B cell (primary cell): ENCODE results near the gene USP2. TPM values are rescaled to one million over a fixed set of nuclear protein-coding genes. Genes with fewer than 3 reads are reported as not detected.

Experiments used
- ATAC-seq: fragments of 200-7000 bp; cut with Tn5 transposase; one replicate; pipeline ENCODE4 v1.10.0; 2021; ENCODE audit warnings: low read depth, mild to moderate bottlenecking, moderate number of reproducible peaks, moderate library complexity
- CTCF ChIA-PET: fragments of 350-600 bp; sonication (Branson Sonifier 250); formaldehyde crosslinking; loops from one replicate; lab custom pipeline; 2021; ENCODE audit warnings: antibody characterized with exemption, inconsistent platforms; lab: Charles Lee
- POLR2A ChIA-PET: fragments of 350-600 bp; sonication (Branson Sonifier 250); formaldehyde crosslinking; loops from one replicate; lab custom pipeline; 2021; ENCODE audit warnings: antibody characterized with exemption; lab: Charles Lee
- DNase-seq: peaks from one replicate; pipeline ENCODE4 v3.0.0; 2013
- H2AFZ ChIP-seq: 2 replicates; pipeline ENCODE4 v1.6.1; 2012; ENCODE audit warnings: mild to moderate bottlenecking, low read depth, low read length; ENCODE audit not compliant: insufficient read depth, poor library complexity, severe bottlenecking
- H3K27ac ChIP-seq, 2 donors: 1 replicate in 1 of 2; 2 replicates in 1 of 2; pipeline ENCODE4 v1.5.1; 2012 to 2013; ENCODE audit warnings: low read length in 2 of 2, mild to moderate bottlenecking in 2 of 2, moderate library complexity in 1 of 2
- H3K27me3 ChIP-seq, 4 experiments: fragments of 200-600 bp in 1 of 4; sonication (generic) in 1 of 4; replicated peaks in 1 of 4; 1 replicate in 2 of 4; 2 replicates in 2 of 4; pipeline versions ENCODE4 v1.6.1 to v1.7.0; 2013 to 2016; ENCODE audit warnings: low read length in 3 of 4, mild to moderate bottlenecking in 2 of 4, mixed read lengths in 1 of 4, moderate library complexity in 1 of 4; ENCODE audit not compliant: insufficient read depth in 4 of 4, control insufficient read depth in 3 of 4; ENCODE audit errors: control extremely low read depth in 1 of 4
- H3K36me3 ChIP-seq, 2 experiments: replicated peaks in 1 of 2; 1 replicate in 1 of 2; 2 replicates in 1 of 2; pipeline versions ENCODE4 v1.6.1 to v1.7.1; 2013; ENCODE audit warnings: low read length in 1 of 2; ENCODE audit not compliant: insufficient read depth in 2 of 2, control insufficient read depth in 1 of 2; ENCODE audit errors: control extremely low read depth in 1 of 2, extremely low read depth in 1 of 2
- H3K4me1 ChIP-seq, 2 donors: fragments of 200-600 bp in 1 of 2; sonication (generic) in 1 of 2; 1 replicate in 1 of 2; 2 replicates in 1 of 2; pipeline versions ENCODE4 v1.5.1 to v1.6.1; 2013 to 2017; ENCODE audit warnings: low read length in 2 of 2; ENCODE audit not compliant: control insufficient read depth in 2 of 2, insufficient read depth in 2 of 2
- H3K4me2 ChIP-seq: replicated peaks from 2 replicates; pipeline ENCODE3; 2012; ENCODE audit warnings: mild to moderate bottlenecking, low read depth, low read length; ENCODE audit not compliant: poor library complexity, severe bottlenecking
- H3K4me3 ChIP-seq, 5 experiments: fragments of 200-600 bp in 1 of 5; sonication (generic) in 1 of 5; 1 replicate in 3 of 5; 2 replicates in 2 of 5; pipeline versions ENCODE4 v1.5.1 to v1.7.0; 2011 to 2016; ENCODE audit warnings: low read length in 4 of 5, mild to moderate bottlenecking in 4 of 5, low read depth in 2 of 5, control low read depth in 1 of 5, moderate library complexity in 1 of 5; ENCODE audit not compliant: insufficient read depth in 1 of 5; ENCODE audit errors: control extremely low read depth in 1 of 5, extremely low read depth in 1 of 5
- H3K79me2 ChIP-seq: fragments of 200-600 bp; sonication (generic); one replicate; pipeline ENCODE4 v1.6.0; 2016; ENCODE audit warnings: low read length; ENCODE audit not compliant: control insufficient read depth, insufficient read depth
- H3K9ac ChIP-seq: fragments of 200-600 bp; sonication (generic); 2 replicates; pipeline ENCODE4 v1.6.1; 2017; ENCODE audit warnings: mild to moderate bottlenecking, low read length, moderate library complexity
- H3K9me3 ChIP-seq, 3 donors: one replicate each; pipeline versions ENCODE4 v1.6.1 to v1.7.1; 2013; ENCODE audit warnings: low read length in 2 of 3; ENCODE audit not compliant: control insufficient read depth in 2 of 3, insufficient read depth in 1 of 3; ENCODE audit errors: control extremely low read depth in 1 of 3
- H4K20me1 ChIP-seq: 2 replicates; pipeline ENCODE4 v1.6.0; 2012; ENCODE audit warnings: mild to moderate bottlenecking, low read length; ENCODE audit not compliant: insufficient read depth, control insufficient read depth, poor library complexity, severe bottlenecking
- H3K27ac Mint-ChIP-seq: one replicate; pipeline ENCODE4 v1.8.0; 2021; ENCODE audit warnings: mixed read lengths
- H3K27me3 Mint-ChIP-seq: one replicate; pipeline ENCODE4 v1.8.0; 2021; ENCODE audit warnings: mixed read lengths
- H3K4me1 Mint-ChIP-seq: one replicate; pipeline ENCODE4 v1.8.0; 2021; ENCODE audit warnings: mixed read lengths
- H3K4me3 Mint-ChIP-seq: one replicate; pipeline ENCODE4 v1.8.0; 2021; ENCODE audit warnings: mixed read lengths
- H3K9me3 Mint-ChIP-seq: one replicate; pipeline ENCODE4 v1.8.0; 2022; ENCODE audit warnings: mixed read lengths; ENCODE audit not compliant: insufficient read depth
- CTCF ChIP-seq: fragments of 200-600 bp; IDR thresholded peaks from one replicate; pipeline ENCODE4 v1.8.0; 2022; ENCODE audit warnings: antibody characterized with exemption, mild to moderate bottlenecking
- EZH2 ChIP-seq: IDR thresholded peaks from 2 replicates; pipeline ENCODE4 v1.6.1; 2012; ENCODE audit warnings: borderline replicate concordance, low read depth, mild to moderate bottlenecking, moderate library complexity, low read length; ENCODE audit not compliant: insufficient read depth, poor library complexity, severe bottlenecking
- WGBS: methylation state at CpG from one replicate; pipeline ENCODE4 v1.1.5; 2013; ENCODE audit warnings: missing lambda C conversion rate; ENCODE audit not compliant: insufficient coverage; 5-methylcytosine and 5-hydroxymethylcytosine counted together
- intact Hi-C: fragments of 100-400 bp; cut with micrococcal nuclease; formaldehyde crosslinking; loops from one replicate; pipeline ENCODE4 v1.10.0; 2022
- polyA plus RNA-seq: library from polyadenylated mRNA; depleted of rRNA; stranded (reverse); fragments of >200 nt; gene quantifications from 2 replicates; pipeline ENCODE4 v1.2.3, GENCODE V29; 2012
- total RNA-seq, 2 donors: library from RNA; stranded (reverse); fragments of 120-200 nt in 1 of 2; gene quantifications; 1 replicate in 1 of 2; 2 replicates in 1 of 2; pipeline versions ENCODE4 v1.2.3 to v1.2.4, GENCODE V29; 2013 to 2022

USP2 gene
- total and polyA plus RNA-seq, 2 donors (not counting 1 experiment from before 2014, with no cell fraction given), result 0.09 TPM; not detected in 1

GRCh38 chr11:119341222-119342022, 40.1 kb downstream of the USP2 start:
- no peak overlapping the region for H3K9ac ChIP-seq
- H3K79me2 ChIP-seq, result no peaks in the 10 kb centered on the region
- H3K27me3 Mint-ChIP-seq, result peaks cover 51% of the 10 kb centered on the region
- H2AFZ ChIP-seq, result no peak overlapping the region
- no peaks in the 10 kb centered on the region for H3K9me3 Mint-ChIP-seq
- peaks cover 0 to 3% (median 0%) of the 10 kb centered on the region in 3 donors for H3K9me3 ChIP-seq
- H4K20me1 ChIP-seq, result peaks cover 7% of the 10 kb centered on the region
- ChIA-PET POLR2A (no interaction called here), CTCF (interaction anchor here (1.7 to 2.4 kb wide), 2 partner anchors 14 to 40 kb away, joined by 5 to 11 read pairs; partner anchors contain the start of gene USP2)
- DNase-seq (peak; percentile 34), ATAC-seq (peak; percentile 31)
- peaks cover 31% of the 10 kb centered on the region in 2 donors for H3K4me1 ChIP-seq
- peaks cover 0 to 56% (median 31%) of the 10 kb centered on the region in 4 experiments for H3K27me3 ChIP-seq
- H3K27ac ChIP-seq, result no peak overlapping the region
- H3K4me1 Mint-ChIP-seq, result peaks cover 23% of the 10 kb centered on the region
- WGBS, result 21% methylated on average over 13 of the region's 16 CpGs
- H3K27ac Mint-ChIP-seq, result no peak overlapping the region
- no peak for TF ChIP-seq EZH2
- TF ChIP-seq CTCF, result no peak
- H3K4me3 Mint-ChIP-seq, result peak overlapping the region; percentile 37
- intact Hi-C loops, result no loop called here
- peak overlapping the region; percentile 76 for H3K4me2 ChIP-seq
- H3K4me3 ChIP-seq, result no peak overlapping the region
- H3K36me3 ChIP-seq, result peaks cover 0 to 2% of the 10 kb centered on the region in 2 experiments
